ENCODE data around the gene SLCO3A1.

Gene SLCO3A1

DNA sequence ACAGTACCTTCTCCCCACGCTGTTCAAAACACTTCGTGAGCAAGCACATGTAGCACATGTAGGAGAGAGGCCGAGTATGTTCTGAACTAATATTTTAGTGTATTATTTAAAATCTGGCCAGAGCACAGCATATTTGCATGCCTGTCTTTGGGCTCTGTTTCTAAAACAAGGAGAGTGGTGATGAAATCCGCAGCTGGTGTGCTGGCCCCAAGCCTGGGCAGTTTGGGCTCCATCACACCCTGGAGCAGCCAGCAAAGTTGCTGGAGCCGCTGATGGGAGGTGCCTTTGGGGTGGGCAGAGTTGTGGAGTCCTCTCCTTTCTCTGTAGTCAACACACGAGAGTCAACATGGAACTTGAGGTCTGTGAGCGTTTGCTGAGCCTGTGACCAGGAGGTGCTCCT is 116.6 kb downstream of the SLCO3A1 start:
- no peaks in the 10 kb centered on the region for H3K36me3 ChIP-seq (ENCODE audit: control insufficient read depth, insufficient read depth, low read length)
- H3K9ac ChIP-seq (ENCODE audit: low read length) = no peak overlapping the region
- H3K27me3 ChIP-seq (ENCODE audit: control insufficient read depth, insufficient read depth, low read length) = no peaks in the 10 kb centered on the region
- peaks cover 2% of the 10 kb centered on the region for H3K4me1 ChIP-seq (ENCODE audit: control insufficient read depth, insufficient read depth, low read length)
- H3K27ac ChIP-seq (ENCODE audit: low read depth, low read length) = no peak overlapping the region
- no peak overlapping the region for H3K4me3 ChIP-seq (ENCODE audit: low read length)

GRCh38 chr15:91973481-91973880 is 120.0 kb downstream of the SLCO3A1 start:
- H3K27me3 ChIP-seq (ENCODE audit: control insufficient read depth, insufficient read depth, low read length) = no peaks in the 10 kb centered on the region
- no peak overlapping the region for H3K4me3 ChIP-seq (ENCODE audit: low read length)
- H3K27ac ChIP-seq (ENCODE audit: low read depth, low read length) = no peak overlapping the region
- no peak overlapping the region for H3K9ac ChIP-seq (ENCODE audit: low read length)
- peaks cover 2% of the 10 kb centered on the region for H3K4me1 ChIP-seq (ENCODE audit: control insufficient read depth, insufficient read depth, low read length)
- H3K36me3 ChIP-seq (ENCODE audit: control insufficient read depth, insufficient read depth, low read length) = no peaks in the 10 kb centered on the region

DNA sequence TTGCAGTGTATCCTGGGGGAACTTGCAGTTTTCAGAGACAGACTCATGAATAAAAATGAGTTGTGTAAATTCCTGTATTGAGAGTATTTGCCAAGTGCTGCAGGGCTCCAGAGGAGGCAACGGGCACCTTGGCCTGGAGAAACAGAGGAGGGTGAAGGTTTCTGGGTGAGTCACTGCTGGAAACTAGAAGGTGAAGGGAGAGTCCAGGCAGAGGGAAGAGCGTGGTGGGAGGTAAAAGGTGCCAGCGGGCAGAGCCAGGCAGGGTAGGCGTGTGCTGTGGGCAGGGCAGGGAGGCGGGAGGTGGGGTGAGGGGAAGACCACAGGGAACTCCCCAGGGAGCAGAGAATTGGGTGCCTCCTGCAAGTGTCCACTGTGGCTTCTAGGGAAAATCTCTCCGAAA is 120.8 kb downstream of the SLCO3A1 start:
- Histone ChIP-seq H3K9ac (ENCODE audit: low read length) (no peak overlapping the region), H3K27me3 (ENCODE audit: control insufficient read depth, insufficient read depth, low read length) (no peaks in the 10 kb centered on the region), H3K36me3 (ENCODE audit: control insufficient read depth, insufficient read depth, low read length) (no peaks in the 10 kb centered on the region), H3K4me1 (ENCODE audit: control insufficient read depth, insufficient read depth, low read length) (peaks cover 2% of the 10 kb centered on the region), H3K4me3 (ENCODE audit: low read length) (no peak overlapping the region), H3K27ac (ENCODE audit: low read depth, low read length) (no peak overlapping the region)

DNA sequence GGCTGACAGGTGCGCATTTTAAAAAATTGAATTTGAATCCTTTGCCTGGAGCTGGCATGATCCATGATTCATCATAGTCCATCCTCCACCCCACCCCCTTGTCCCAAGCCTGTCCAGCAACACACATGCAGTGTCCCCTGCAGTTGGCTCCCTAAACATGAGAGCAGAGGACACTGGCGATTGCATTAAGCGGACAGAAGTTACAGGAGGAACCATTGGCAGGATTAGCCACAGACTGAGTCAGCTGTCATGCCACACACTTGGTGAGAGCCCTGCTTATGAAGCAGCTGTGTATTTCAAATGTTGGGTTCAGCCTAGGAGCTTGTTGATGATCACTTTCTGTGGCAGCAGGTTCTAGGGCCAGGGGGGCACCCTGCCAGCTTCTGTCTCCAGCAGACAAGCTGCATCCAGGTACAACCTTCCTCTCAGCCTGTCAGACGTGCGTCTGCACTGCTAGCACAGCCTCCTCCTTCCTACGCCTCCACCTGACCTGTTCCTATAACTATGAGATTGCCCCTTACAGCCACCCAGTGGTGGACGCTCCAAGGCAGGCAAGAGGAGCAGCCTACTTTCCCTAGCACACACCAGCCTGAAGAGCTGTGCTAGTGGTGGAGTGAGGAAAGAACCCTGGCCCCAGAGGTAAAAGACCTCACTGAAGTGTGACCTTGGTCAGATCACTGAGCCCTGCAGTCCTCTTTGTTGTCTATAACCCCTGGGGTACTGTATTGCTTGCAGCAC is 121.9 kb downstream of the SLCO3A1 start:
- Histone ChIP-seq H3K36me3 (ENCODE audit: control insufficient read depth, insufficient read depth, low read length) (no peaks in the 10 kb centered on the region), H3K27me3 (ENCODE audit: control insufficient read depth, insufficient read depth, low read length) (no peaks in the 10 kb centered on the region), H3K4me3 (ENCODE audit: low read length) (no peak overlapping the region), H3K9ac (ENCODE audit: low read length) (no peak overlapping the region), H3K4me1 (ENCODE audit: control insufficient read depth, insufficient read depth, low read length) (no peaks in the 10 kb centered on the region), H3K27ac (ENCODE audit: low read depth, low read length) (no peak overlapping the region)

- H3K4me1 ChIP-seq (ENCODE audit: control insufficient read depth, insufficient read depth, low read length) = no peaks in the 10 kb centered on the region
- H3K27ac ChIP-seq (ENCODE audit: low read depth, low read length) = no peak overlapping the region
- no peak overlapping the region for H3K4me3 ChIP-seq (ENCODE audit: low read length)
- H3K9ac ChIP-seq (ENCODE audit: low read length) = no peak overlapping the region
- H3K36me3 ChIP-seq (ENCODE audit: control insufficient read depth, insufficient read depth, low read length) = no peaks in the 10 kb centered on the region
- H3K27me3 ChIP-seq (ENCODE audit: control insufficient read depth, insufficient read depth, low read length) = no peaks in the 10 kb centered on the region
Measured at GRCh38 chr15:91976966-91977365, 123.5 kb downstream of the SLCO3A1 start.

DNA sequence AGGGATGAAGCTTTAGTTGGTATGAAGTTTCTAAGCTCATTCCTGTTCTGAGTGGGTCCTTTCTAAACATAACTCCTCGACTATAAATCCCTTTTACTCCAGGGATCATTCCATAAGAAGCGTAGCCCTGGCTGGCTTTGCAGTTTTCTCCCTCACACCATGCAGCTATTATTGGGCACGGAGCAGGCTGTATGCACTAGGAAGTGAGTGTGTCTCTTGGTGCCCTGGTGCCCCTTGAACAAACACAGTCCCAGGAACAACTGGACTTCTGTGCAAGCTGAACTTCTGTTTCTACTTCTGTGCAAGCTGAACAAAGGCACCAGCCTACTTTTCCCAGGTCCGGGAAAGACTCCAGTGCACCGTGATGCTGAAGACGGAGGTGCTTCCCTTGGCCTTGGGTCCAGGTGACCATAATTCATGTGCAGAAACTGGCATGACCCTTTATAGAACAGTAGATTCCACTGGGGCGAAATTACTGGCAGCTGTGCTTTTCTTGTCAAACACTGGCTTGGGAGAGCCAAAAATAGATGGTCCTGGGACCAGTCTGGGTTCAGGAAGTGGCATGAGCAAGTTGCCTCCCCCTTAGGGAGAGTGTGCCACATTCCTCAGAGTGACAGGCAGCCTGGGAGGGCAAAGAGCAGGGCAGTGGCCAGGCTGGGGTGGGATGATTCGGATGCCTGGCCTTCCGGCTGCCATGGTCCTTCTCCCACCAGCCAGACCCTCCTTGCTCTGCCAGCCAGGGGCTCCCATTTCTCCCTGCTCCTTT is 127.2 kb downstream of the SLCO3A1 start:
- Histone ChIP-seq H3K27ac (ENCODE audit: low read depth, low read length) (no peak overlapping the region), H3K4me1 (ENCODE audit: control insufficient read depth, insufficient read depth, low read length) (no peaks in the 10 kb centered on the region), H3K4me3 (ENCODE audit: low read length) (no peak overlapping the region), H3K9ac (ENCODE audit: low read length) (no peak overlapping the region), H3K27me3 (ENCODE audit: control insufficient read depth, insufficient read depth, low read length) (no peaks in the 10 kb centered on the region), H3K36me3 (ENCODE audit: control insufficient read depth, insufficient read depth, low read length) (no peaks in the 10 kb centered on the region)

- Histone ChIP-seq H3K4me3 (ENCODE audit: low read length) (no peak overlapping the region), H3K36me3 (ENCODE audit: control insufficient read depth, insufficient read depth, low read length) (no peaks in the 10 kb centered on the region), H3K27me3 (ENCODE audit: control insufficient read depth, insufficient read depth, low read length) (no peaks in the 10 kb centered on the region), H3K4me1 (ENCODE audit: control insufficient read depth, insufficient read depth, low read length) (no peaks in the 10 kb centered on the region), H3K9ac (ENCODE audit: low read length) (no peak overlapping the region), H3K27ac (ENCODE audit: low read depth, low read length) (no peak overlapping the region)
Measured at GRCh38 chr15:91981821-91982800, 128.6 kb downstream of the SLCO3A1 start.

DNA sequence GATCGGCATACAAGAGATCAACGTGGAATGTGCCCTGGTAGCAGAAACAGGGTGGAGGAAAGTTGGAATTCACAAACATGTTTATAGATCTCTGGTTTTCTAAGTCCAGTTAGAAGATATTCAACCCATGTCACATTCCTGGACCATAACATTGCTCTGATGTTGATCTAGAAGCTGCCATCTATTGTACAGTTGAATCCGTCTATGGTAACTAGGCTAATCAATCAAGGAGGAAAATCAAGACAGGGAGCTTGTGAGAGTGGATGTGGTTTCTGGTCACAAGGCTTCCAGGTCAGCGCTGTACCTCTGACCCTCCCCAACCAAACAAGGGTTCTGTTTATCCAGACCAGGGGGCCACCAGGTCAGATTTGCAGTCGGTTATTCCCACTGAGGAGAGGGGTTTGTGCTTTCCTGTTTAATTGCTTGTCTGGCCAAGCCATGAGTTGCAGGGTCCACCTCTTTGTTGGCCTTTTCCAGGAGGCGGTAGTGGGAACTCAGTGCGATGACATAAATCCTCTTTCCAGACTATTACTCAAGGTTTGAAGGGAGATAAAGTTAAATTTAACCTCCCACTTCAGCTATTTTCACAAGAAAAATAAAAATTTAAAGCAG is 130.3 kb downstream of the SLCO3A1 start:
- Histone ChIP-seq H3K27ac (ENCODE audit: low read depth, low read length) (no peak overlapping the region), H3K9ac (ENCODE audit: low read length) (no peak overlapping the region), H3K4me1 (ENCODE audit: control insufficient read depth, insufficient read depth, low read length) (no peaks in the 10 kb centered on the region), H3K27me3 (ENCODE audit: control insufficient read depth, insufficient read depth, low read length) (no peaks in the 10 kb centered on the region), H3K4me3 (ENCODE audit: low read length) (no peak overlapping the region), H3K36me3 (ENCODE audit: control insufficient read depth, insufficient read depth, low read length) (no peaks in the 10 kb centered on the region)

- H3K4me3 ChIP-seq (ENCODE audit: low read length) = no peak overlapping the region
- no peaks in the 10 kb centered on the region for H3K4me1 ChIP-seq (ENCODE audit: control insufficient read depth, insufficient read depth, low read length)
- H3K27ac ChIP-seq (ENCODE audit: low read depth, low read length) = no peak overlapping the region
- H3K27me3 ChIP-seq (ENCODE audit: control insufficient read depth, insufficient read depth, low read length) = no peaks in the 10 kb centered on the region
- H3K36me3 ChIP-seq (ENCODE audit: control insufficient read depth, insufficient read depth, low read length) = no peaks in the 10 kb centered on the region
- no peak overlapping the region for H3K9ac ChIP-seq (ENCODE audit: low read length)
Measured at GRCh38 chr15:91985297-91985696, 131.8 kb downstream of the SLCO3A1 start.

GRCh38 chr15:91988071-91988470 is 134.6 kb downstream of the SLCO3A1 start:
- Histone ChIP-seq H3K4me3 (ENCODE audit: low read length) (no peak overlapping the region), H3K4me1 (ENCODE audit: control insufficient read depth, insufficient read depth, low read length) (no peaks in the 10 kb centered on the region), H3K36me3 (ENCODE audit: control insufficient read depth, insufficient read depth, low read length) (no peaks in the 10 kb centered on the region), H3K27me3 (ENCODE audit: control insufficient read depth, insufficient read depth, low read length) (no peaks in the 10 kb centered on the region), H3K9ac (ENCODE audit: low read length) (no peak overlapping the region), H3K27ac (ENCODE audit: low read depth, low read length) (no peak overlapping the region)

DNA sequence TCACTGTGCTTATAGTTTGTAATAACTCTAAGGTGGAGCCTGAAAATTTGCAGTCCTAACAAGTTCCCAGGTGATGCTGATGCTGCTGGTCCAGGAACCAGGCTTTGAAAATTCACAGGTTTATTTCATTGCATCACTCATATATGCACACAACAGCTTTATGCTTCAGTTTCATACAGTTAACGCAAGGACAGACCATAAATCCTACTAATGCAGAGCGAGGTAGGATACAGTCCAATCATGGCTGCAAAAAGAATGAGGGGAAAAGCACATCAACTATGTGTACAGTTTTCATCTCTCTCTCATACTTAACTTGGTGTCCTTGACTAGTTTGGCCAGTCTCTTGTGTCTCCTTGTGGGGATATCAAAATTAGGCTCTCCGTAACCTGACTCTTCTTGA is 135.1 kb downstream of the SLCO3A1 start:
- Histone ChIP-seq H3K27ac (ENCODE audit: low read depth, low read length) (no peak overlapping the region), H3K36me3 (ENCODE audit: control insufficient read depth, insufficient read depth, low read length) (no peaks in the 10 kb centered on the region), H3K9ac (ENCODE audit: low read length) (no peak overlapping the region), H3K4me1 (ENCODE audit: control insufficient read depth, insufficient read depth, low read length) (no peaks in the 10 kb centered on the region), H3K27me3 (ENCODE audit: control insufficient read depth, insufficient read depth, low read length) (no peaks in the 10 kb centered on the region), H3K4me3 (ENCODE audit: low read length) (no peak overlapping the region)

DNA sequence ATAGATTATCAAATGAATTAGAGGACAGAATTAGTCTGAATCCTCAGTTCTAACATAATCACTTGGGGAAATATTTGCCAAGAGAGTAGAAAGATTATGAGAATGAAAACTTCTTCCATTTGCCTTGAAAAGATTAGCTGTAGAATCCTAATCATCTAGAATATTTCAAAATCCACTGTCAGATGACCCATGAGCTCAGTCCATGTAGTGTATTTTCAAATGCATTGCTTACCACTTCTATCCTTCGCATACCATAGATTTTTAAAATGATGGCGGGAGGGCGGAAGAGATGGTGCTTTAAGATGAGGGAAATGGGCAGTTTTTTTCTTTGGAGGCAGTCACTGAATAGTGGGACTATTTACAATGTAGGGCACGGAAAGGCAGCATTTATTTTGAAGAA is 136.3 kb downstream of the SLCO3A1 start:
- Histone ChIP-seq H3K4me3 (ENCODE audit: low read length) (no peak overlapping the region), H3K9ac (ENCODE audit: low read length) (no peak overlapping the region), H3K4me1 (ENCODE audit: control insufficient read depth, insufficient read depth, low read length) (no peaks in the 10 kb centered on the region), H3K27me3 (ENCODE audit: control insufficient read depth, insufficient read depth, low read length) (no peaks in the 10 kb centered on the region), H3K36me3 (ENCODE audit: control insufficient read depth, insufficient read depth, low read length) (no peaks in the 10 kb centered on the region), H3K27ac (ENCODE audit: low read depth, low read length) (no peak overlapping the region)

Measured in rectal smooth muscle tissue (tissue), 1 donor.